Measurements from ENCODE around the gene COQ2.
"Not testable (repeated sequence)": the region's sequence is repeated elsewhere in the genome, so short reads cannot be mapped to it uniquely, and the experiment has no call there.

The COQ2 gene

GRCh38 chr4:83247415-83248357 is 36.9 kb downstream of the COQ2 start:
- no peak for DNase-seq

DNA sequence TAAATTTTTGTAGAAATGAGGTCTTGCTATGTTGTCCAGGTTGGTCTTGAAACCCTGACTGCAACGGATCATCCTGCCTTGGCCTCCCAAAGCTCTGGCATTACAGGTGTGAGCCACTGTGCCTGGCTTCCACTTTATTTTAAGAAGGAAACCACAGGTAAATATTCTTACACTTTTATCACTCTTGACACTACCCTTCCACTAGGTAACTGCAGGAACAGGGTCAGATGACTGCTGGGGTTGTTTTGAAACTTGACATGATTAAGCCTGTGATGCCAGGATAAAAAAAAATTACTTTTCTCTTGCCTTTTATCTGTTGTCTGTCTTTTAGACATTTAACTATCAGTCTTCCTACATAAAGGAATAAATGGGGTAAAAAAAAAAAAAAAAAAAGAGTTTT is 43.5 kb downstream of the COQ2 start:
- DNase-seq: no peak

DNA sequence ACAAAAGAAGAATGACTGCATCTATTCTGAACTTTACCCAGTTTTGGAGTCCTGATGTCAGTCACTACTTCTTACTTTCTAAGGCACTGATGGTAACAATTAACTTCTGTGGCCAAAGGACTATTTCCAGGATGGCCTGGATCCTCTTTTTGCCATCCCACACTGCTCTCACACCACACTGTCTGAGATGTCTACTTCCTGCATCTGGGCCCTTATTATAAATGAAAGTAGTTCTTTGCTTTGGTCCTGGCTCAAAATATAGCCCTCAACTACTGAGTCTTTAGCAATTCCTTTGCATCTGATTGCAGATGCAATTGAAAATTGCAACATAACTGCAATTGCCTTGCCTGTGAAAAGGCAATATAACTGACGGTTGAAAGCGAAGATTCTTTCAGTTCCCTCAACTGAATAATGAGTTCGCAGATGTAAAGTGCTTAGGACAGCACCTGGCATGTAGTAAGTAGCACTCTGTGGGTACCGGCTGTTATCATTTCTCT is 44.2 kb downstream of the COQ2 start:
- DNase-seq: no peak

DNA sequence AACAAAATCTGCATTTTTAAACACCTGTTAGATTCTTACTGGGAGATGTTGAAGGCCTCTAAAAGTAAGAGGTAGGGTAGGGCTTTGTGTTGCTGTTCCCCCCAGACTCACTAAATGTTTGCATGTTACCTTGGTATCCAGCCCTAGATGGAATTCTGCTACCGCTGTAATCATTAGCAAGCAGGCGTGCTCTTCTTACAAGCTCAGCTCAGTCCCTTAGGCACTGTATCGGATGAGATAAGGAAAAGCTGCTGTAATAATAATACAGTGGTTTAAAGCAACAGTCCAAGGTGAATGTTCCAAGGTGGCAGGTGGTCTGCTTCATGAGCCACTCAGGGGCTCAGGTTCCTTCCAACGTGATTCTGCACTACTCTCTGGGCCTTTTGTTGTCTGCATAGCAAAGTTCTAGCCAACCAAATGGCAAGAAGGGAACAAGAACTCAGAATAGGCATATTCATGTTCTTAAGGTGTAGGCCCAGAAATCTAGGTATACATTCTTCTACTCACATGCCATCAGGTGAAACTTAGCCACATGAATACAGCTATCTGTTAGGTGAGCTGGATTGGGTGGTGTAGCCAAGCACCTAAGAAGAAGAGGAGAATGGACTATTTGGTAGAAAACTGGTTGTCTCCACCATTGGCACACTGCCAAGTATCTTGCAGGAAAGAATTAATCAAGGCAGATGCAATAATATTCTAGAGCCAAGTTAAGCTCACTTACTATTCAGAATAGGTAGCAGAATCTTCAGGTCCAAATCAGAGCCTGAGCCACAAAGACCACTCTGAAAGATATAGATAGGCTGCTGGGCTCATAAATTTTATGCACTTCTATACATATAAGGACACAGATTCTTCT is 46.0 kb downstream of the COQ2 start:
- DNase-seq: no peak

DNA sequence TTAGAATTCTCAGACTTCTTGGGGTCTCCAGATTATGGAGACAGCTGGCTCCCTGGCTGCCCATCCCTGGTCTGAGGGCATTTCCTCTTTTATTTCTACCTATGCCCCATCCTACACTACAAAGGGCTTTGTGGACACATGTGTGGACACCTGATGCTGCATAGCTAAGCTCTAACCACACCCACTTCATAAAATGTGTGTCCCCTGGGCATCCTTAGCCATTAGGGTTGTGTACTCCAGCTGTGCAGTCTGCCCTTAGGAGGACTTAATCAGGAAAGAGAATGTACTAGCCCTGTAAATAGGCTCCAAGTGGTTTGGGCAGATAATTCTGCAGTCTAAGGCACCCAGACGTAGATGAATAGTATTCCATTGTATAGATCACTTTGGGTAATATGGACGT is 47.0 kb downstream of the COQ2 start:
- DNase-seq: no peak

GRCh38 chr4:83235645-83236133 is 48.9 kb downstream of the COQ2 start:
- DNase-seq: not testable (repeated sequence)

- no peak for DNase-seq
Observed at GRCh38 chr4:83234902-83235644, 49.5 kb downstream of the COQ2 start.

- not testable (repeated sequence) for DNase-seq
Observed at GRCh38 chr4:83234387-83234786, 50.2 kb downstream of the COQ2 start.

DNA sequence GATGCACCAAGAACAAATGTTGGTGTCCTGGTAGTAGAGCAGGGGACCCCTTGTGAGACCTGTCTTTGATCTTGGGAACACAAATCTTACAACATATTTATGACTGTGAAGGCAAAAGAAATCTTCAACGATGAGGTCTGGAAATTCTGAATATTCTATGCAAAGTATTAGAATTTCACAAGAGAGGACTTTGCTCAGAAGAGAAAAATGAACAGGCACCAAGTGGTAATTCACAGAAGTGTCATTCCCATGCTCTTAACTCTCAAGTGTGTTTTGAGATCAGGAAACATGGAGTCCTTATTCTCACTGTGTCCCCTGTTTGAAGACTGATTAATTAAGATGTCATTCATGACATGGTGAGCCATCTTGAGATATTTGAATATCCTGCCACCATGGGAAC is 52.5 kb downstream of the COQ2 start:
- no peak for DNase-seq

- DNase-seq: no peak
Observed at GRCh38 chr4:83231620-83232076, 53.0 kb downstream of the COQ2 start.

DNA sequence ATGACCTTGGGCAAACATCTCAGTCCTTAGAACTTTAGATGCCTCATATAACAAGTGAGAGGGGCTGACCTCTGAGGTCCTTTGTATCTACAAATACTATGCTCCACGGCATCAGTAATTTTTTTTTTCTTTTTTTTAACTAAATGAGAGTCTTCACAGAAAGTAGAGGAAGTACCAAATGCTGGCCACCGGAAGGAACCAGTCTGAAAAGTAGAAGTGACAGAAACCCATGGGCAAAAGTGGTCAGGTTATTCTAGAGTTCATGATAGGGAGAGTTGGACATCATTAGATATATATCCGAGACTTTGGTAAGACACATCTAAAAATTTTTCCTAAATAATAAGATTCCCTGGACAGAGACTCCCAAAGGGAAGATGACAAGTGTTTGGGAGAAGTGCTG is 53.7 kb downstream of the COQ2 start:
- no peak for DNase-seq

GRCh38 chr4:83229791-83230190 is 54.8 kb downstream of the COQ2 start:
- no peak for DNase-seq

- DNase-seq: no peak
Observed at GRCh38 chr4:83228231-83228630, 56.4 kb downstream of the COQ2 start.

DNA sequence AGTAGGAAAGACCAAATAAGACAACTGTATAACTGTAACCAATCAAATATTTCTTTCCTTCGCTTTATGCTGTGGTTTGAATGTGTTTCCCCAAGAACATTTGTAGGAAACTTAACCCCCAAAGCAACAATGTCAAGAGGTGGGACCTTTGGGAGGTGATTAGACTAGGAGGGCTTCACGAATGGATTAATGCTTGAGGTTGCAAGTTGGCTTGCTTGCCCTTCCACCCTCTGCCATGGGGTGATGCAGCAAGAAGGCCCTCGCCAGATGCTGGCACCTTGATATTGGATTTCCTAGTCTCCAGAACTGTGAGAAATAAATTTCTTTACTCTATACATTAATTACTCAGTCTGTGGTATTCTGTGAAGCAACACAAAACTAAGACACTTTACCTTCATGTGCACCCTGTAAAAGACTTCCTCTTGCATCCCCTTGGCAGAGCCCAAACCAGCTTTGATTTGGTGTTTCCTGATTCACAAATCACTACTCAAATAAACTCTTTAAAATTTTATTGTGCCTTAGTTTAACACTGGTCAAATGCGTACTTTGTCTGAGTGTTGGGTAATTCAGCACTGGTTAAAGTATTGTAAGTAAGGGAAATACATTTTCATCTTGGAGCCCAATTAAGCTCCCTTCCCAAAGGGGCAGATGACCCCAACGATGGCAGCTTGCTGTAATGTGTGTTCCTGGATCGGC is 59.9 kb downstream of the COQ2 start:
- no peak for DNase-seq

DNA sequence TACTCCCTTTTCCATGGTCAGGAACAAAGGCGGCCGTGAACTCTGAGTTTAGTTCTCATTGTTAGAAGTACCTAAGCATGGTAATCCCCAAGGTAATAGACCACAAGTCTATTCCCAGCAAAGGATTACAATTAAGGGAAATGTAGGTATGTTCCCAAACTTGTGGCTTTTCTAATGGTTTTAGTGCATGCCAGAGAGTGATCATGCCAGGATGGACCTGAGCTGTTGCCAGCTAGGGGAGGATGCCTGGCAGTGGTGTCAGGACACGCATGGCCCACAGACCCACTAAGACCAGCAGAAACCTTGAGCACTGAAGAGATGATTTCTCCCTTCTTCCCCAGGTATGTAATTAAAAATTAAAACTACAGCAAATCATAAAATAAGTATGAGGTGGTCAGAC is 60.8 kb downstream of the COQ2 start:
- DNase-seq: no peak

- DNase-seq: no peak
Observed at GRCh38 chr4:83221897-83222441, 62.6 kb downstream of the COQ2 start.

DNA sequence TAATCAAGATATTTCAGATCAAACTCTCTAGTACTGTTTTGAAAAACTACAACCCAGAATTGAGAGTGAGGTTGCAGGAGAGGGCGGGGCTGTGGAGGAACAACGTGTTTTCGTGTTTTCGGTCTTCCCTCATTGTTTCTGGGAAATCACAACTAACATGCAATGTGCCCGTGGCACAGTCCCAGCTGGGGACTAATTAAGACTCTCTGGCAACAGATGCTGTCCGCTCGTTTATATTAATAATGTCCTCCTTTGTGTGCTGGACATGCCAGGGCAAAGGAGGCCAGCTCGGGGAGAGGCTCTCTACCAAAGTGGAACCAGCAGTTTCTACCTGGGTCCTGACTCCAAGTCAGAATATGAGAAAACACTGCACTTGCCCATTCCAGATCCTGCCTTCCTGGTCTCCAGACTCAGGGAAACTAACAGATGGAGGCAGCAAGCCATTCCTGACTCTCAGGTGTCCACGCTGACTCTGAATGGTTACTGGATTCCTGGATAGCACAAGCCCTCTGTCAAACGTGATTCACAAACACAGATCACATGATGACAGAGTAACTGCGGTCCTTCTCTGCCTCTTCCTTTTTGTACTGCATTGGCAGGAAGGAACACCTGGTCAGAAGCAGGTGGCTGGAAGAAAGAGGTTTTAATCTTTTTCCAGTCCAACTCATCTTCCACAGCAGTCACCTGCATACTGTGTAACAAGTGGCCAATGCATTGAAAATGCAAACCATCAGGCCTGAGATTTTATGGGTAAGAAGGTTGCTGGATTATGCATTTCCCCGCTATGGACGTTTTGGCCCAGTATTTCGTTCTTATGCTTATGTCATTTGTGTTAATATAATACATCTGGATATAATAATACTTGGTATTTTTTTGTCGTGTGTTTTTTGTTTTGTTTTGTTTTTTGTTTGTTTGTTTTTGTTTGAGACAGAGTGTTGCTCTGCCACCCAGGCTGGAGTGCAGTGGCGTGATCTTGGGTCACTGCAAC is 65.0 kb downstream of the COQ2 start:
- peak; percentile 67 for DNase-seq

- DNase-seq: peak; percentile 84
Observed at GRCh38 chr4:83217721-83218522, 66.7 kb downstream of the COQ2 start.

GRCh38 chr4:83216959-83217683 is 67.5 kb downstream of the COQ2 start:
- no peak for DNase-seq

Measured in CD4-positive, alpha-beta T cell treated with Interferon gamma for 1 hour (primary cell).